SU-DHL-6 (cell line): ENCODE data around the gene RASGRP1.

ENCODE experiments used
- H2AFZ ChIP-seq: fragments of 200-600 bp; sonication (generic); 2 replicates; pipeline ENCODE4 v1.6.1; 2014; ENCODE audit warnings: low read depth, mild to moderate bottlenecking, moderate library complexity, mixed read lengths, antibody characterized with exemption, low read length; ENCODE audit not compliant: severe bottlenecking
- H3F3A ChIP-seq: fragments of 200-600 bp; shearing (Covaris generic); 2 replicates; pipeline ENCODE4 v1.6.0; 2016; ENCODE audit warnings: antibody characterized with exemption, mild to moderate bottlenecking; ENCODE audit not compliant: insufficient read depth
- H3K27ac ChIP-seq: fragments of 200-600 bp; sonication (generic); 2 replicates; pipeline ENCODE4 v1.5.1; 2016; ENCODE audit warnings: low read depth, mild to moderate bottlenecking, low read length, moderate library complexity, mixed read lengths
- H3K27me3 ChIP-seq: fragments of 200-600 bp; sonication (generic), shearing (Covaris generic); 2 replicates; pipeline ENCODE4 v1.6.0; 2014; ENCODE audit warnings: mild to moderate bottlenecking, low read length
- H3K36me3 ChIP-seq: fragments of 200-600 bp; sonication (generic); 2 replicates; pipeline ENCODE4 v1.6.1; 2014; ENCODE audit warnings: mild to moderate bottlenecking, low read length, mixed read lengths
- H3K4me2 ChIP-seq: fragments of 300-600, 200-600 bp; shearing (Covaris generic), sonication (generic); 2 replicates; pipeline ENCODE4 v1.6.0; 2014; ENCODE audit warnings: low read length, low read depth, mild to moderate bottlenecking; ENCODE audit not compliant: poor library complexity, severe bottlenecking
- H3K4me3 ChIP-seq: fragments of 200-600 bp; sonication (generic); 2 replicates; pipeline ENCODE4 v1.5.1; 2014; ENCODE audit warnings: antibody characterized with exemption, low read length, mild to moderate bottlenecking, mixed read lengths; ENCODE audit not compliant: insufficient read depth, poor library complexity, severe bottlenecking
- H3K79me2 ChIP-seq: fragments of 200-600 bp; sonication (generic); 2 replicates; pipeline ENCODE4 v1.6.1; 2014; ENCODE audit warnings: mild to moderate bottlenecking, low read length, moderate library complexity; ENCODE audit not compliant: insufficient read depth
- H3K9ac ChIP-seq: fragments of 200-600 bp; sonication (generic); 2 replicates; pipeline ENCODE4 v1.7.0; 2014; ENCODE audit warnings: mild to moderate bottlenecking, low read length
- H3K9me2 ChIP-seq: fragments of 200-600 bp; sonication (generic); replicated peaks from 2 replicates; pipeline ENCODE4 v1.6.1; 2014; ENCODE audit warnings: low read length; ENCODE audit not compliant: insufficient read depth
- H3K9me3 ChIP-seq: fragments of 200-600 bp; sonication (generic); 2 replicates; pipeline ENCODE4 v1.6.1; 2014; ENCODE audit warnings: low read length, mixed read lengths; ENCODE audit not compliant: insufficient read depth
- H4K20me1 ChIP-seq: fragments of 200-600 bp; sonication (generic); 2 replicates; pipeline ENCODE4 v1.6.1; 2014; ENCODE audit warnings: low read depth, mild to moderate bottlenecking, antibody characterized with exemption, low read length, moderate library complexity, mixed read lengths
- CTCF ChIP-seq: fragments of 200-600 bp; sonication (generic); IDR thresholded peaks from one replicate; pipeline ENCODE4 v1.5.1; 2017; ENCODE audit warnings: antibody characterized with exemption, mild to moderate bottlenecking, low read length, moderate library complexity; ENCODE audit not compliant: insufficient read depth, poor library complexity, severe bottlenecking
- EZH2phosphoT487 ChIP-seq: fragments of 200-600 bp; sonication (generic), shearing (Covaris generic); conservative IDR thresholded peaks from 2 replicates; pipeline ENCODE4 v1.6.1; 2018; ENCODE audit warnings: mild to moderate bottlenecking, antibody characterized with exemption, low read length, moderate library complexity, mixed read lengths

RASGRP1 gene

GRCh38 chr15:38504680-38505467 lies 59.7 kb downstream of the RASGRP1 start:
- Histone ChIP-seq H3K27me3 (no peaks in the 10 kb centered on the region), H3K9me2 (no peaks in the 10 kb centered on the region), H4K20me1 (no peaks in the 10 kb centered on the region), H3K27ac (no peak overlapping the region), H3K9me3 (no peaks in the 10 kb centered on the region), H3K4me3 (no peak overlapping the region), H2AFZ (no peak overlapping the region), H3F3A (no peaks in the 10 kb centered on the region), H3K4me2 (no peak overlapping the region), H3K36me3 (no peaks in the 10 kb centered on the region), H3K9ac (no peak overlapping the region), H3K79me2 (no peaks in the 10 kb centered on the region)
- TF ChIP-seq EZH2phosphoT487 (no peak), CTCF (no peak)

DNA sequence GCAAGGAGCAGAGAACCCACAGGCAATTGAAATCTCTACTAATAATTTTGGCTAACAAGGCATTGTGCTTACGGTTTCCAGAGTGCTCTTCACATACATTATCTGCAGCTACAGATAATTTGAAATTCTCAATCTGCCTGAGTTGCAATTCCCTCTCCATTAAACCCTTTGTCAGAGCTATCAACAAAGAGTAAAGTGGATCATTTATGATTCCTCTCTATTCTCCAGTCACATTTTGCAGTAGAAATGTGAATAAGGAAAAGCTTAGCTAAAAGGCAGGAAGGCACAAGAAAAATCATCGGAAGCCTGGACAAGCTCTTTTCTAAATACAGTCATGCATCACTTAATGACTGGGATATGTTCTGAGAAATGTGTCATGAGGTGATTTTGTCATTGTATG lies 61.1 kb downstream of the RASGRP1 start:
- Histone ChIP-seq H2AFZ (no peak overlapping the region), H3K27ac (no peak overlapping the region), H3F3A (no peaks in the 10 kb centered on the region), H3K27me3 (no peaks in the 10 kb centered on the region), H4K20me1 (no peaks in the 10 kb centered on the region), H3K9me2 (no peaks in the 10 kb centered on the region), H3K36me3 (no peaks in the 10 kb centered on the region), H3K4me2 (no peak overlapping the region), H3K79me2 (no peaks in the 10 kb centered on the region), H3K9ac (no peak overlapping the region), H3K9me3 (no peaks in the 10 kb centered on the region), H3K4me3 (no peak overlapping the region)
- TF ChIP-seq CTCF (no peak), EZH2phosphoT487 (no peak)

GRCh38 chr15:38499651-38500050 lies 65.0 kb downstream of the RASGRP1 start:
- no peak overlapping the region for H3K4me3 ChIP-seq
- no peak overlapping the region for H3K27ac ChIP-seq
- H3K27me3 ChIP-seq = no peaks in the 10 kb centered on the region
- no peak overlapping the region for H3K9ac ChIP-seq
- no peak for TF ChIP-seq EZH2phosphoT487
- no peaks in the 10 kb centered on the region for H3K79me2 ChIP-seq
- no peaks in the 10 kb centered on the region for H4K20me1 ChIP-seq
- H3K9me3 ChIP-seq = no peaks in the 10 kb centered on the region
- H2AFZ ChIP-seq = no peak overlapping the region
- no peak overlapping the region for H3K4me2 ChIP-seq
- no peaks in the 10 kb centered on the region for H3F3A ChIP-seq
- H3K9me2 ChIP-seq = no peaks in the 10 kb centered on the region
- no peaks in the 10 kb centered on the region for H3K36me3 ChIP-seq

GRCh38 chr15:38496151-38496550 lies 68.5 kb downstream of the RASGRP1 start:
- TF ChIP-seq CTCF = no peak
- TF ChIP-seq EZH2phosphoT487 = no peak
- Histone ChIP-seq H3K9me2 (no peaks in the 10 kb centered on the region), H3K27ac (no peak overlapping the region), H3K27me3 (no peaks in the 10 kb centered on the region), H3K4me2 (no peak overlapping the region), H3K9ac (no peak overlapping the region), H3K9me3 (no peaks in the 10 kb centered on the region), H3K79me2 (no peaks in the 10 kb centered on the region), H2AFZ (no peak overlapping the region), H3K4me3 (no peak overlapping the region), H3F3A (no peaks in the 10 kb centered on the region), H4K20me1 (no peaks in the 10 kb centered on the region), H3K36me3 (no peaks in the 10 kb centered on the region)
